Endothelial cell of umbilical vein (primary cell): ENCODE measurements around the gene PGS1. TPM values are rescaled to one million over a fixed set of nuclear protein-coding genes. Genes with fewer than 3 reads are reported as not detected.

Experiments used
- BruUV-seq: library from RNA; stranded (reverse); fragments of 400-500 nt; replicated peaks from 2 replicates; lab custom pipeline; 2021; lab: Mats Ljungman, UMichigan
- CTCF ChIA-PET: fragments of 300-600, 350-600 bp; sonication (Branson Sonifier 250); formaldehyde crosslinking; loops from one replicate; lab custom pipeline; 2021; ENCODE audit warnings: antibody characterized with exemption, inconsistent platforms; lab: Charles Lee
- POLR2A ChIA-PET: fragments of 300-600, 350-600 bp; sonication (Branson Sonifier 250); formaldehyde crosslinking; loops from one replicate; lab custom pipeline; 2021; ENCODE audit warnings: antibody characterized with exemption, inconsistent platforms; lab: Charles Lee
- DNase-seq: peaks from one replicate; pipeline ENCODE4 v3.0.0-alpha.2; 2011; ENCODE audit warnings: low read depth, low spot score
- FAIRE-seq: peaks from 2 replicates; lab custom pipeline; 2011; peaks lifted over from hg19 to GRCh38; lab: Jason Lieb, UNC
- H2AFZ ChIP-seq: 2 replicates; pipeline ENCODE4 v1.6.0; 2012; ENCODE audit warnings: low read depth, low read length, control low read depth, inconsistent platforms
- H3K27ac ChIP-seq: 2 replicates; pipeline ENCODE4 v1.5.1; 2011; ENCODE audit warnings: low read depth, mild to moderate bottlenecking, control low read depth, low read length, moderate library complexity; ENCODE audit not compliant: insufficient read depth
- H3K27me3 ChIP-seq, 2 experiments: 2 replicates each; pipeline versions ENCODE4 v1.6.0 to v1.6.1; 2011; ENCODE audit warnings: low read length in 2 of 2, mixed read lengths in 1 of 2; ENCODE audit not compliant: control insufficient read depth in 2 of 2, insufficient read depth in 2 of 2
- H3K36me3 ChIP-seq, 2 experiments: 2 replicates in 1 of 2; 3 replicates in 1 of 2; pipeline ENCODE4 v1.5.1; 2011; ENCODE audit warnings: low read length in 2 of 2, mild to moderate bottlenecking in 1 of 2, moderate library complexity in 1 of 2; ENCODE audit not compliant: control insufficient read depth in 2 of 2, insufficient read depth in 2 of 2; ENCODE audit errors: extremely low read depth in 1 of 2
- H3K4me1 ChIP-seq: 3 replicates; pipeline ENCODE4 v1.5.1; 2011; ENCODE audit warnings: mild to moderate bottlenecking, low read length; ENCODE audit not compliant: control insufficient read depth, insufficient read depth; ENCODE audit errors: extremely low read depth
- H3K4me2 ChIP-seq: 2 replicates; pipeline ENCODE4 v1.6.1; 2011; ENCODE audit warnings: low read length, control low read depth, mixed read lengths; ENCODE audit not compliant: insufficient read depth
- H3K4me3 ChIP-seq, 3 experiments: fragments of 200-600 bp in 1 of 3; sonication (generic), shearing (Covaris generic) in 1 of 3; replicated peaks in 1 of 3; 2 replicates each; pipeline ENCODE4 v1.5.1; 2011 to 2016; ENCODE audit warnings: control low read depth in 3 of 3, low read length in 3 of 3, mild to moderate bottlenecking in 2 of 3, inconsistent platforms in 1 of 3, low read depth in 1 of 3, moderate library complexity in 1 of 3; ENCODE audit not compliant: insufficient read depth in 1 of 3
- H3K79me2 ChIP-seq: 2 replicates; pipeline ENCODE4 v1.6.0; 2012; ENCODE audit warnings: low read length, inconsistent platforms; ENCODE audit not compliant: control insufficient read depth, insufficient read depth
- H3K9ac ChIP-seq: replicated peaks from 2 replicates; pipeline ENCODE3; 2011; ENCODE audit warnings: low read length, control low read depth; ENCODE audit not compliant: insufficient read depth; ENCODE audit errors: extremely low read depth
- H3K9me1 ChIP-seq: replicated peaks from 3 replicates; pipeline ENCODE4 v1.6.0; 2011; ENCODE audit warnings: mild to moderate bottlenecking, low read length; ENCODE audit not compliant: control insufficient read depth, insufficient read depth; ENCODE audit errors: extremely low read depth
- H3K9me3 ChIP-seq: replicated peaks from 2 replicates; pipeline ENCODE4 v1.5.1; 2012; ENCODE audit warnings: low read length, inconsistent platforms; ENCODE audit not compliant: control insufficient read depth, insufficient read depth
- H4K20me1 ChIP-seq: replicated peaks from 2 replicates; pipeline ENCODE3; 2011; ENCODE audit warnings: mild to moderate bottlenecking, low read length; ENCODE audit not compliant: control insufficient read depth, insufficient read depth; ENCODE audit errors: extremely low read depth
- CTCF ChIP-seq, 2 donors: IDR thresholded peaks; 1 replicate in 1 of 2; 2 replicates in 1 of 2; pipeline ENCODE4 v1.5.1; 2011; ENCODE audit warnings: low read length in 2 of 2, mild to moderate bottlenecking in 2 of 2, moderate library complexity in 2 of 2, control low read depth in 1 of 2, inconsistent platforms in 1 of 2, low read depth in 1 of 2; ENCODE audit not compliant: insufficient read depth in 1 of 2; ENCODE audit errors: extremely low read depth in 1 of 2
- GATA2 ChIP-seq: IDR thresholded peaks from 2 replicates; pipeline ENCODE4 v1.7.0; 2011; ENCODE audit warnings: low read depth, mild to moderate bottlenecking, moderate library complexity, mixed read lengths, low read length; ENCODE audit not compliant: insufficient read length, insufficient read depth
- MAX ChIP-seq: IDR thresholded peaks from 2 replicates; pipeline ENCODE4 v1.6.1; 2011; ENCODE audit not compliant: insufficient read depth, insufficient read length
- POLR2A ChIP-seq: IDR thresholded peaks from 2 replicates; pipeline ENCODE4 v1.6.1; 2012; ENCODE audit warnings: low read depth, mild to moderate bottlenecking, control low read depth, low read length
- dilution Hi-C: fragments of 300-500 bp; cut with MboI; formaldehyde crosslinking; loops from one replicate; pipeline ENCODE4 v1.15.0; 2019; ENCODE audit warnings: low sequenced_read_pairs; ENCODE audit not compliant: extremely low pct_ligation_motif_present
- intact Hi-C: fragments of 100-400 bp; cut with micrococcal nuclease; formaldehyde crosslinking; loops from one replicate; pipeline ENCODE4 v1.10.0; 2022
- polyA plus RNA-seq, 4 experiments: library from polyadenylated mRNA; depleted of rRNA in 3 of 4; stranded (reverse) in 3 of 4; unstranded in 1 of 4; fragments of >200 nt; gene quantifications; 2 replicates each; pipeline versions ENCODE4 v1.2.1 to v1.2.3, GENCODE V29; 2011 to 2012; ENCODE audit warnings: missing spikeins in 1 of 4
- total RNA-seq: library from RNA; stranded (reverse); gene quantifications from 2 replicates; pipeline ENCODE4 v1.2.3, GENCODE V29; 2021

PGS1 gene
- total and polyA plus RNA-seq, 2 donors (not counting 3 experiments of a cell fraction or from before 2014, with no cell fraction given), result 50.8 to 66.0 TPM

GRCh38 chr17:78421534-78422266 lies 43.3 kb downstream of the PGS1 start:
- Histone ChIP-seq H3K27ac (no peak overlapping the region), H3K79me2 (peaks cover 5% of the 10 kb centered on the region), H3K9me3 (no peaks in the 10 kb centered on the region), H3K9ac (no peak overlapping the region), H3K4me2 (no peak overlapping the region), H3K36me3 (peaks cover 17 to 39% of the 10 kb centered on the region in 2 experiments), H3K27me3 (no peaks in the 10 kb centered on the region), H2AFZ (no peak overlapping the region), H3K4me3 (no peak overlapping the region), H3K9me1 (no peaks in the 10 kb centered on the region), H3K4me1 (peaks cover 9% of the 10 kb centered on the region), H4K20me1 (no peaks in the 10 kb centered on the region)
- FAIRE-seq (peak; percentile 89), DNase-seq (peak; percentile 77)
- peak; percentile 97 to 98 for TF ChIP-seq CTCF (IDR thresholded peaks at IDR 0.05; ENCODE audit: extremely low read depth in 1 of 2, insufficient read depth in 1 of 2, low read depth in 1 of 2, low read length in 2 of 2)
- no peak for TF ChIP-seq MAX
- TF ChIP-seq GATA2, result no peak
- no peak for TF ChIP-seq POLR2A
- intact Hi-C loops (loop anchor here (1.0 kb wide), 3 partner anchors 61 to 170 kb away; partner anchors contain the start of gene SOCS3), dilution Hi-C loops (no loop called here)
- CTCF ChIA-PET, result interaction anchor here (0.6 to 5.4 kb wide), 43 partner anchors 9 to 337 kb away, joined by 3 to 184 read pairs (median 5); partner anchors contain the start of genes AFMID, PGS1, SOCS3 and TK1
- POLR2A ChIA-PET, result no interaction called here
- BruUV-seq, result no TSS peak
